ENCODE measurements around the gene HEPHL1.

Gene HEPHL1

DNA sequence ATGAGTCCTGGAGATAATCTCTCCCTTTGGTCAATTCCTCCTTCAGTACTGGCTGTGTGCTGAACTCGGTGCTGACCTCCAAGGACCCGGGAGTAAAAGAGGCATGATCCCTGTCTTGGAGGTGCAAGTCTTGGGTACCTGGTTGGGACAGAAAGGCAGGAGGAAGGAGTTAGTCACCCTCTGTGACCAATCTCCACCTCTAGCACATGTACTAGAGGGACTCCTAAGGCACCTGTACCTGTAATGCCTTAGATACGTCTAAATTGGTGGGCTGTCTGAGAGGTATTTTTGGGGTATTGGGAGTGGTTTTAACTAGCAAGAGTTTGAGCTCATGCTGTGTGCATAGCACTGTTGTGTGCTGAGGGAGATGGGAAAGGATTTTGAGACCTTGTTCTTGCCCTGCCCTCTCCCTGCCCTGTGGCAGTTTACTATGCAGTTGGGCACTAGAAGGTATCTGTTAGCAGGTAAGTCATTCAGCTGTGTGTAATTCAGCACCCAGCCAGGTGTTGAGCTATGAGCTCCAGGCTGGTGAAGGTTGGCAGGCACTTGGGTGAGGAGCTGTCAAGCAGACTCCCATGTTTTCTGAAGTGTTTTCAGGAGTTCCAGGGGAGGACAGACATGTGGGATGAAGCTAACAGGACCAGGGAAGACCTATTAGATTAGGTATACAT, 110.0 kb downstream of the HEPHL1 start:
- no peak for DNase-seq (ENCODE audit: low read depth)

DNA sequence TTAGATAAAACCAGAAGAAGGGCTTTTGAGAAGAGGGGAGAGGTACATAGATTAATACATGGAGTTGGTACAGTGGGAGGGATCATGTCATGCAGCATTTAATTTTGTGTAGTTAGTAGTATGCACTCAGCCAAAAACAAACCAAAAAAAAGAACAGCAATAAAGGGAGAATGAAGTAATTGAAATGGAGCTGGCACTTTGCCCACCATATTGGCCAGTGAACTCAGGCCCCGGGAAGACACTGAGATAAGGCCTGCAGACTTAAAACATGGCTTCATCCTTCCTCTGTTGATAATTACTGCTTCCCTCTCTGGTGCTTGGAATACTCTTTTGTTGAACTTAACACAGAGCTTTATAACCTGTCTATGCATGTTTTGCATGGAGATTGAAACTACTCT, 110.6 kb downstream of the HEPHL1 start:
- no peak for DNase-seq (ENCODE audit: low read depth)

DNA sequence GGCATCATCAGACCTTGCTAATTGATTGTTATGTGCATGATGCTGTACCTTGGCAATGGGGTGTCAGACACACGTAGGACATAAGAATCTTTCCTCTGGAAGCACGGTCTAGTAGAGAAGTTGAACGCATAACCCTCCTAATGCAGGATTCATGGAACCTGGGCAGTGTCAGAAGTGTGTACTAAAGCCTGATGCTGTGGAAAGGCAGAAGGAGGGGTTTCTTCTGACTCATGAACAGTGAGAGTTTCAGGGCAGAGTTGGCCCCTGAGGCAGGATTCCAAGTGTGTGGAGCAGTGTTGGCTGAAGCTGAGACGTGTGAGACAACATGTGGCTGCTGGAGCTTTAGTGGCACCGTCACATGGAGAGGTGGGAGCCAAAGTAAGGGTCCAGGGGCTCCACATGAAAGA, 111.0 kb downstream of the HEPHL1 start:
- no peak for DNase-seq (ENCODE audit: low read depth)

DNA sequence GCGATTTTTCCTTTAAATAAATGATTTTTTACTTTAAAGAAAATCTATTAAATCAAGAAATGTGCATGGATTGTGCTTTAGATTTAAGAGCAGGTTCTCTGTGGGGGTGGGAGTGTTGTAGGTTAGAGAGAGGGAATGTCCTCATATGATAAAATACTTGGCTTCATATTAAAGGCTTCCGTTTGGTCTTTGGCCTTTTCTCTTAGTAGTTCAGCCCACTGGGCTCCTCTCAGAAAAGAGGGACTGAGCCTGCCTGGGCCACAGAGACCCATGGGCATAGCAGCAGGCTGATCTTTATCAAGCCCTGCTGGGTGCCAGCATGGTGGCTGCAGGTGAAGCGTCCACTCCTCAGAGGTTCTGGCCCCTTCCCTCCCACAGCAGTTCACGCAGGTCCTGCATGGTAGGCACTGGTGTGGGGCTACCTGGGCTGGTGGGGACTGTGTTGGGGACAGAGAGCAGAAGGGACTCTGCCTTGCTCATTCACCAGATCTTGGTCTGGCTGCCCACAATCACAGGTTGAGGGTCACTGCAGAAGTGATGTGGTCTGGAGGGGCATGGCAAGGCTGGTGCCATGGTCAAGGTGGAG, 111.8 kb downstream of the HEPHL1 start:
- DNase-seq (ENCODE audit: low read depth), result no peak

DNA sequence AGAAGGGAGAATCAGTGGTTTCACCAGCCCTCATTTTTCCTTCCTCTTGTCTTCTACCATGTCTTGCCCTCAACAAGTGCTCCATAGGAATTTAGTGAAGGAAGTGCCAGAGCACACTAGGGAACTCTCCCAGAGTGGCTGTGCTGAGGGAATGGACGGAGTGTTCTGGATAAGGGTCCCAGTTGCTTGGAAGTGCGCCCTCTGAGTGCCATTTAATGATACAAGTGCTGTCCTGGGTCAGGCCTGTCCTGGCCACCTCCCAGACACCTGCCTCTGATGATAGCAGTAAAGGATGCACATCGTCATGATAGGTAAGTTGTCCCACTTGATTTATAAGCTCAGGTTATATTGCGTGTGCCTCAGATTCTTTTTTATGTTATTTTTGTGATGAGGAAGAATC, 112.6 kb downstream of the HEPHL1 start:
- DNase-seq (ENCODE audit: low read depth), result no peak

DNA sequence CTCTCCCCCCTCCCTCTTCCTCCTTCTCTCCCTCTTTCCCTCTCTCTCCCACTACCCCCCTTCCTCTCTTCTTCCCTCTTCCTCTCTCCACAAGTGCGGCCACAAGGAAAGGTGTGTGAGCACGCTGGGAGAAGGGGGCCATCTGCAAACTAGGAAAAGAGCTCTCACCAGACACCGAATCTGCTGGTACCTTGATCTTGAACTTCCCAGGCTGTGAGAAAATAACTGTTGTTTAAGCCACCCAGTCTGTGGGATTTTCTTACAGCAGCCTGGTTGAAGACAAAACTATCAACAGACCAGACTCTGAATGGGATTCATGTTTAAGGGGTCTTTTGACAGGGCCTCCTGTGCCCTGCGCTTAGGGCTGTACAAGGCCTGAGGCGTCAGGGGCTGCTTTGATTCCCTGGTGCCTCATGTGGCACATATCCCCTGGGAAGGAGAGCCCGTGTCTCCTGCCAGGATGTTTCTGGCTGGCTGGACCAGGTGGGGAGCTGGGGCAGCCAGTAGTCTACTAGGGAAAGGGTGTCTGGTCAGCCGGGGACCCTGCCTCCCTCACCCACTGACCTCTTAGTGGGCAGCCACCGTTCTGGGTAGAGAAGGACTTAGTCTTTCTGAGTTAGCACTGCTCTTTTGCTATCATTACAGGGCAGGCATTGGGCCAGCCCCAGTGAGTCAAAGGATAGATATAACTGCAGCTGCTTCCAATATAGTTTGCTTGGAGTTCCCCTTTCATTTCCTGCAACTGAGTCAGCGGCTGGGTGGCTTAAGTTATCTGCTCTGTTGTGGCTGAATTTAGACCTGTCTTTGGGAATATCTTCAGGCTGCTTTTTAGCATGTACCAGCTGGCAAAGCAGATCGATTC, 113.7 kb downstream of the HEPHL1 start:
- DNase-seq (ENCODE audit: low read depth), result no peak

DNA sequence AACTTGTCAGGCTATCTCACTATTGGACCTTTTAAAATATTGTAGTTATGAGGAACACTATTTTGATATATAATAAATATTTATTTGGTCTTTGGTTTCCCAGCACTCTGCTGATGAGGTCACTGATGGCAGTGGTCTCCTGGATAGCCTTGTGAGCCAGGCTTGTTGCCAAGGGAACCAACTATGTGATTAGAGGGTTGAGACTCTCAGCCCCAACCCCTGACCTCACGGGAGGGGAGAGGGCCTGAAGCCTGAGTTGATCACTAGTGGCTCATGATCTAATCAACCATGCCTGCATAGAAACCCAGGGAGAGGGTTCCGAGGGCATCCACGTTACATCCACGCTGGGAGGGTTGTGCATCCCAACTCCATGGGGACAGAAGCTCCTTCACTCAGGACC, 118.3 kb downstream of the HEPHL1 start:
- no peak for DNase-seq (ENCODE audit: low read depth)

DNA sequence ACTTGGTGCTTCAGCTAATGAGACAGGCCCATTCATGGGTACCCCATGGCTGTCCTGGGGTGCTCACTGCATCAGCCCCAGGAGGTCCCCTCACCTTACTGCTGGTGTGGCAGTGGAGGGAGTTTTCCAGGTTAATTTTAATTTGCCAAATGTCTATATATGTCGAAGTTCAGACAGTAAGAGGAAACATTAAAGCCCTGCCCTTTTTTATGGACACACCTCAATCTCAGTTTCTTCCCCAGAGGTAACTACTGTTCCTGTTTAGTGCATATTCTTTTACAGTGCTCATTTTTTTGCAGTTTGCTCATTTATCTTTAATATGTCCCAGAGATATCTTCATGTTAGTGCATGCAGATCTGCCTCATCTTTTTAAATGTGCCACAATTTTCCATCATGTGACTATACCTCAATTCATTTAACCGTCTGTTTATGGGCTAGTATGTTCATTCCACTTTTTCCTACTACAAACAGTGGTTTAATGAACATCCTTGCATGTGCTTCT, 119.1 kb downstream of the HEPHL1 start:
- no peak for DNase-seq (ENCODE audit: low read depth)

DNA sequence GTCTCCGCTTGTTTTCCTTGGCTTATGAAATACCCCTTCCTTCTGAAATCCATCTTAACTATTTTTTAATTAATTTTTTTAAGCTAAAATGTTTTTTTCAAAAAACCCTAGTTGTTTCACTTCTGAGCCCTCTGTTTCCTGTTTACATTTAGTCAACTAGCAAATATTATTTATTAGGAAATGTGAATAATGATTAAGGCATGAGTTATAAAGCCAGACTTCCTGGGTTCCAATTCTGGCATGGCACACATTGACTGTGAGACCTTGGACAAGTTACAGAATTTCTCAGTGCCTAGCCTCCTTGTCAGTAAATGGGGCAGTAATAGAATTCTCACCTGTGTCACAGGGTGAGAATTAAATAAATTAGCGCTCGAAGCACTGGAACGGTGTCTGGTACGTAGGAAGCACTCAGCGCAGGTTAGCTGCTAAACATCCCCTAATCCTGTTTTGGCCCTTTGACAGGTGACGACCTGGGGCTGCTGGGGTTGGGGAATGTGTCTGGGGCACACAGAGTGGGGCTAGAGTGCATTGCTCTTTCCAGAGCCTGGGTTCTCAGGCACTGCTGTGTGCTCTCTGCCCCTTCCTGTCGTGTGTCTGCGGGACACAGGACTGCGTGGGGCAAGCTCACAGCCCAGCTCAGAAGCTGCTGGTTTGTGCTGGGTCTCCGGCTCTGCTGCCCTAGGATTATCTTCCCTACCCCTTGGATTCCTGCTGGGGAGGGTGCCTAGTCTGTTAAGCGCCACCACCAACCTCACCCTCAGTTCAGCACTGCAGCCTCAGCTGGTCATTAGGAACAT, 120.6 kb downstream of the HEPHL1 start:
- no peak for DNase-seq (ENCODE audit: low read depth)

DNA sequence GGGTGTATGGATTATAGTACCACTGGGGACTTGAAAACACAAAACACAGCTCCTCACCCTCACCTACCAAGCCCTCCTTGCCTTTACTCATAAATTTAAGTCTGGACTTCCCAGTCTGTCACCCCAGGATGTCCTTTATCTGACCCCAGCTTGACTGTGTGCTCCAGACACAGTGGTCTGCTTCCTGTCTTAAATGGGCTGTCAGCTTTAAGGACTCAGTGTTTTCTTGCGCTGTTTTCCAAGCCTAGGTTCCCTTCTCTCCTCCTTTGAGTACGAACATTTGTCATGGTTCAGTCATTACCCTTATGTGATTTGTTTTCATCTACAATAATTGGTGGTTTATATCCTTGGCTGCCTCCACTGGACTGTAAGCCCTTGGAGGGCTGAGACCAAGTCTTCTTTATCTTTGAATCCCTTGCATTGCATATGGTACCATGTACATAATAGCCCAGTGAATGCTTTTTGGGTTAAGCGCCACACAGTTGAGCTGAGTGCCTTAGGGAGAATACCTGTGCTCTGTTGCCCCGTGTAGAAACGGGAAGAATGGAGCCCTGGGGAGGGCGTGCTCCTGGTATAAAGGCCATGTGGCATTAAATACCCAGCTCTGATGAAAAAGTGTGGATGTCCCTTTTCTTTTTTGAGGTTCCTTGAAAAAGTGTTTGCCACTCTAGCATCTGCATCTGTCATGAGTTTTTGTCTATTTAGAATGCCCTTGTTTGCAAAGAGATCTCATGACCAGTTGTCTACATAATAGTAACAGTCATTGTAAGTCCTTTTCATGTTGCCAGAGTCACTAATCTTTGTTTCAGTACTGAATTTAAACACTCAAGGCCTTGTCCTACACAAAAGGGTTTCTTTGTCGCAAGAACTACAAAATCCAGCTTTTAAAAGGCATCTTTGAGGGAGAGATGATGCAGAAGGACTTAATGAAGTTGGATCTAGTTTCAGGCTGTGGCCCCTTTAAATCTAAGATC, 121.4 kb downstream of the HEPHL1 start:
- no peak for DNase-seq (ENCODE audit: low read depth)

DNA sequence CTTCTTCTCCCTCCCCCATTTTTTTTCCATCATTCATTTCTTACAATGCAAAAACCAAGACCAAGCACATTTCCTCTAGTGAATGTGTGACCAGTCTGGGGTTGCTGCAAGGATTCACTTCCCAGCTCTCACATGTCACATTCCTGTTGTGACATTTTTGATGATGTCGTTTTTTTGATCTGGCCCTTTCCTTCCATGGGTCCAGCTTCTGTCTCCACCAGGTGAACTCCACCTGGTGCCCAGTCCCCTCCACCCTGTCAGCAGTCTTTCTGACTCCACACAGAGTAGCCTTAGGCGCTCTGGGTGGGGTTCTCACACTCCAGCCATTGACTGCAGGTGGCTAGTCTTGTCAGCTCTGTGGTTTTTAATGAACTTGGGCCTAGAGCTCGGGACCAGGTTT, 123.1 kb downstream of the HEPHL1 start:
- no peak for DNase-seq (ENCODE audit: low read depth)

DNA sequence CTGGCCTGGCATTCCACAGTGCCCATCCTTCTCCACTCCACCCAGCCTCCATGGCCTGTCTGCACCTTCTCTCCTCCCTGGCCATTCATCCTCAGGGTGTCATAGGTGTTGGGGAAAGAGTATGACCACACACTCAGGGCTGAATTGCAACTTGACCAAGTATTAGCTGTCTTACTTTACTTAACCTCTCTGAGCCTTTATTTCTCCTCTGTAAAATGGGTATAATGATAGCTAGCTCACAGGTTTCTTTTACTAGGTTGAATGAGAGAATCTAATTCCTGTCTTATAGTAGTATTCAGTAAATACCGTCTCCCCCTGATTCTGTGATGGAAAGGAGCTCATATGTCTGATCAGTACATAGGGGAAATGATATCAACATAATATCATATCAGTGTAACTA, 123.5 kb downstream of the HEPHL1 start:
- DNase-seq (ENCODE audit: low read depth), result no peak

DNA sequence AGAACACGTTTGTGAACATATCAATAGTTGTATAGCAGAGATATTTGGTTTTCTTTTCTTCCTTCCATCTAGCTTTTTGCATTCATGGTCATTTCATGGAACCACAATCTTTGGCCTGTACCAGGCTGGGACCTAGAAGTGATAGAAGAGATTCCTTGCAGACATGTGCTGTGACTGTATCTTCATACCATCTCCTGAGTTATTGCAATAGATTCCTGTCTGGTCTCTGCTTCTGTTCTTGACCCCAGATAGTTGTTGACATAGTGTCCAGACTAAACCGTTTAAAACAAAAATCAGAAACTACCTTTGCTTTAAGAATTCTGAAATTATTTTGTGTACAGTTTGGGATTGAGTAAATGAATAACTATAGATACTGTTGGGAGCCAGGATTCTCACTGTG, 124.3 kb downstream of the HEPHL1 start:
- DNase-seq (ENCODE audit: low read depth), result no peak

DNA sequence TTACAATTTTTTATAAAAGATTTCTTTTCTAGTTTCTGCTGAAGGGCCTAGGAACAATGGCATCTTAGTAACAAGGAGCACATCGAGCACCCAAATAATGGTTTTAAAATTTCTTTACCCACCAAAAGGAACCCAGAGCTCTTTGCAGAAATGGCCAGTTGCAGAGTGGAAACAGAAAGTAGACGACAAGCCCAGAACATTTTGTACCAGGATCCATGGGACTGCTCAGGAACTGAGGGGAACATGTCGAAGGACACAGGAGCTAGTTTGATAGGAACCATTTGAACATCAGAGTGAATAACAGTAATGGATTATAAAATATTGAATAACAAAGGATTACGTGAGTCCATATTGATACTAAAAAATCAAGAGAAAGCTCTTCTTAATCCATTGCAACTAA, 124.8 kb downstream of the HEPHL1 start:
- no peak for DNase-seq (ENCODE audit: low read depth)

DNA sequence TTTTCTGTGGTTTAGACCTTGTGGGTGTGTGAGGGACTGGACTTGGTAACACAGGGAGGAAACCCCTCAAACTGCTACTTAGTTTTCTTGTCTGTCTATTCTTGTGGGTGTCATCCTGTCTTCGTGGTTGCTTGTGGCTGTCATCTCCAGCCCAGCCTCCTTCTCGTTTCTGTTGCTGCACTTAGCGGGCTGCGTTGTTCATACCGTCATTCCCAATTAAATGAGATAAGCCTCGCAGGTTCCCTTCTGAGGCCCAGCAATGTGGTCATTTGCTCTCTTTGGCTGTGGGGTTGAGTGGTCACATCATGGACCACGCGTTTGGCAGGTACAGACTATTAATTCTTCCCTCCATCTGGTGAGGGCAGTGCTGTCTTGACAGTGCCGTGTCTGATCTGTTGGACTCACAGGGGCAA, 126.3 kb downstream of the HEPHL1 start:
- DNase-seq (ENCODE audit: low read depth), result no peak

DNA sequence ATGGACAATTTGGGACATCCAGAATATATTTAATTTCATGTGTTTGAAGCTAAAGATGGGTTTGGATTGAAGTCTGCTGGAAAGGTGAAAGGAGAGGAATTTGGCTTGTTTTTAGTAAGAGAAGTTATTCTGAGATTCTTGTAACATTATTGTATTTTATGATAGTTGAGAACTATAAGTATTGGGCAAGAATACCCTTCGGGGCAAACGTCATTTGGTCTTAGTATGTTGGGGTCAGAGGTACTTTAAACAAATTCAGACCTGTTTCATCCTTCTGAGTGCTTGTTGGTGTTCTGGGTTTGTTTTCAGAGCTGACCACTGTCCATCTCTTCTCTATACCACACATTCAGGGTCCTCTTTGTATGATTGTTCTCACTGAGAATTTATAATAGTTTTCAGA, 127.0 kb downstream of the HEPHL1 start:
- no peak for DNase-seq (ENCODE audit: low read depth)

DNA sequence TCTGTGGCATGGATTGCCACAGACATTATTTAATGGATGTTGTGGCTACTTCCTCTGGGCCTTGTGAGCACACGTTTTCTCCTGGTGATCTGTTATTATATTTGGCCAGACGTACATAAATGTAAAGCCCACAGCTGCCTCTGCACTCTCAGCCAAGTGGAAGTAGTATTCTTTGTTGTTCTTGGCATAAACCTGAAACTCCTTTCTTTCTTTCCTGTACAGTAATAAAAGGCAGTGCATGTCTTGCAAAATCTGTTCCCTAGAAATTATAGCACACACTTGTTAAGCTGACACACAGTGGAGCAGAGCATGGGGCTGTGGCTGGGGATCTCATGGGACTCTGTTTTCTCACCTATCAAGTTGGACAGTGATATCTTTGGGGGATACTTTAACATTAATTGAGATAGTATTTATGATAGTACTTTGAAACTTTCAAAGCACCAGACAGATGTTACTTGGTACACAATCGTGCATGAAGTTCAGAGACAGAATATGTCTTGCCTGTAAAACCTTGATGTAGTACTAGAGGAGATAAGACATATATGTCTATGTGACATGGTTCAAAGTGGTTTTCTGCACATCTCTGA, 128.4 kb downstream of the HEPHL1 start:
- no peak for DNase-seq (ENCODE audit: low read depth)

DNA sequence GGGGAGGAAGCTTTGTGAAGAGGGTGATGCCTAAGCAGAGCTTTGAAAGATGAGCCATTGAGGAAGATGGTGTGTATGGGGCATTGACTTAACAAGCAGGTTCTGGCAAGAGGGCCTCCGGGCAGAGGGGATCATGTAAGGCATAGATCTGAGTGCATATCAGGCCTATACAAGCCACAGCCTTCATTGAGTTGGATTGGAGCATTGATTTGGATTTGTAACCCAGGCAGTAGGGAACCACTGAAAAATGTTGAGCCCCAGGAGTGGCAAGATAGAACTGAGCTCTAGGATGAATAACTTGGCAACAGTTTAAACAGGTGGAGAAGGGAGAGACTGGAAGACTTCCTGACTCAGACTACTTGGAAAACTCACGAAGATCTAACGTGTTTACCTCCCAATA, 128.9 kb downstream of the HEPHL1 start:
- DNase-seq (ENCODE audit: low read depth), result no peak

DNA sequence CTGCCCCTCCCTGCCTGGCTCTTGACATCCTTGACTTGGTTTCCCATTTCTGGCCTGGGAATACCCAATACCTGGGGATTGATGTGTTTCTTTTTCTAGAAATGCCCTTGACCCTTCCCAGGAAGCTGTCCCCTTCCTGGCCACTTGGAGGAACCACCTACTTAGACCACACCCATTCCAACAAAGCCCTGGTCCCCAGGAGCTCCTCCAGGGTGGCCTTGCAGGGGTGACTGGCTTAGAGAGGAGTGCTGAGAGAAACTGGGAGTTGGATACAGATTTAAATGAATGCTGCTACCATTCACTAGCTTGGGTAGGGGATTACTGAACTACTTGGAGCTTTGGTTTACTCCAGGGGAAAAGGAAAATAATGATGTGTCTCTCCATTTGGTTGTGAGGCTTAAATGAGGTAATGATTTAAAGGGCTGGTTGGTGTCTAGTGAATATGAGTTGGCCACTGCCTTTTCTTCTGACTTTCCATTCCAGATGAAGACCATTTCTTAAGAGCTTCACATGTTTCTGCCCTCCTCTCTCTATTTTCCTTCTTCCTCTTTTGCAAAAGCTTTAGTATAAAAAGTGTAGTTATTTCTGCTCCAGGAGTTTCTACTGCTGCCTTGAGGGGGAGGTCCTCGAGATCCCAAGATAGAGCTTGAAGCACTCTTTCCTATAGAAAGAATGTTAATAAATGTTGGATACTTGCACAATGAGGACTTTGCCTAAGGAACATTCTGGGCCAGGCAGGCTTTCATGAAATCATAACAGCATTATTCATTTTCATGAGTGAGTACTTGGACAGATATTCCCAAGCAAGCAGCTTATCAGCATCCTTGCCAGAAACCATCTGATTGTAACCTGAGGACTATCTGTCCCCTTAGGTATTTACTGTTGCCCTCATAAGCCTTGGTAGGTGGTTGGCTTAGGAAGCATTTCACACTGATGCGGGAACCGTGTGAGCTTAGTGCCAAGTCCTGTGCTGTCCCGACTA, 129.8 kb downstream of the HEPHL1 start:
- no peak for DNase-seq (ENCODE audit: low read depth)

Measured in T-helper 22 cell (primary cell).